Measurements from ENCODE around the gene KMT5C. TPM values are rescaled to one million over a fixed set of nuclear protein-coding genes. Genes with fewer than 3 reads are reported as not detected.
A peak's percentile ranks its signal among the peaks of the same experiment; 100 is the strongest.

Gene KMT5C
- total RNA-seq, 4 donors from 2014 or later = 17.3 to 61.8 (median 39.1) TPM

DNA sequence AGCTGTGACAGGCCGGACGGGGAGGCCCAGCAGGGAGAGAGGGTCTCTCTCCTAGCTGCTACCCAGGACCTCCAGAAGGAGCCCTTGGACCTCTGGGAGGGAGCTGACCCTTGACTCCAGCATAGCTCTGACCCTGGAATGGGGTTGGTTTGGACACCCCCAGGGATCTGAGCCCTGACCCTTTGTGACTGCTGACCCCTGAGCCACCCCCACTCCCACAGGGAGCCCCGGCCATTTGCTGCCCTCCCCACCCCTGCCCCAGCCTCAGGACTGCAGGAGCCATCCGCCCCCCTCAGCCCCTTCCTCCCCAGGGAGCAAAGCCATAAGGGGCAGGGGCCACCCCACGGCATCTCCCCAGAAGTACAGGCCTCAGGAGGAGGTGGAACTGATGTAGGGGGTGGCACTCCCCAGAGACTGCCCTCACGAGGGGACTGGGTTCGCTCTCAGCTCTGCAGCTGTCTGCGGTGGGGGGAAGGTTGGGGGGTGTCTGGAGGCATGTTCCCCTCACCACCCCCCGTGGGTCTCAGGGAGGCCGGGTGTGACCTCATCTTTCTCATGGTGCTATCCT lies 7.8 kb downstream of the KMT5C start:
- Histone ChIP-seq H3K36me3 (peaks cover 27% of the 10 kb centered on the region), H3K4me3 (no peak overlapping the region), H3K4me1 (peaks cover 10% of the 10 kb centered on the region), H3K9me3 (no peaks in the 10 kb centered on the region), H3K27me3 (peaks cover 15% of the 10 kb centered on the region), H3K27ac (no peak overlapping the region)
- no peak for TF ChIP-seq POLR2AphosphoS5 (IDR thresholded peaks at IDR 0.05)
- DNase-seq (ENCODE audit: low spot score in 2 of 2) = peak in 1 of 2 donors; percentile 57
- 91% methylated on average over 2 of the region's 10 CpGs for WGBS

DNA sequence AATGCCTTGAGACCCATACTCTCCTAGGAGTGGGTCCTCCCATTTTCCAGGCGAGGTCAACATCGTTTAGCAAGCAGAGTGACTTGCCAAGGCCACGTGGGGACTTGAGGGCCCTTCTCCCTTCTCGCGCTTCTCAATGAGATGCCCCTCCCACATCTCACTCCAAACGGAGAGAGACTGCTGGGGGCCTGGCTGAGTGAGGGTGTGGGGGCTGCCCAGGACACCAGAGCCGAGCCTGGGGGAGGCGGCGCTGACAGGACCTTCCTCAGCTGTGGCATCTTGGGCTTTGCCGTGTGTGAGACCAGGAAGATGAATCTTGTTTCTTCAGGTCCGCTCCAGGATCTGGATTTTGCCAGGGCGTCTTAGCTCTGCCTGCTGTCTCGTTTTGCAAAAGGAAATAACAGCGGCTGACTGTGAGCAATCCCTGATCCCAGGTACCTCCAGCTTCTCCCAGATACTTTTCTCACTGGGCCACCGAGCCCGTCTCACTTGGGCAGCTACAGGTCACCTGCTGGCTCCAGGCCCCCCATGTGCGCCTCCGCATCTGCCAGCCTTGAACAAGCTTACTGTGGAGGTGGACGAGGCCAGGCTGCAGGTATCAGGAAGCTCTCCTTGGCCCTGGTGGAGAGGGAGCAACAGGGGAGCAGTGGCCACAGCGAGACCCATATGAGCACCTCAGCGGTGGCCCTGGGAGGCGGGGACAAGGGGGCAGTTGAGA lies 8.8 kb downstream of the KMT5C start:
- TF ChIP-seq POLR2A (IDR thresholded peaks at IDR 0.05) (no peak), EP300 (IDR thresholded peaks at IDR 0.05) (no peak), POLR2AphosphoS5 (IDR thresholded peaks at IDR 0.05) (no peak)
- TF ChIP-seq, protein P1, sequence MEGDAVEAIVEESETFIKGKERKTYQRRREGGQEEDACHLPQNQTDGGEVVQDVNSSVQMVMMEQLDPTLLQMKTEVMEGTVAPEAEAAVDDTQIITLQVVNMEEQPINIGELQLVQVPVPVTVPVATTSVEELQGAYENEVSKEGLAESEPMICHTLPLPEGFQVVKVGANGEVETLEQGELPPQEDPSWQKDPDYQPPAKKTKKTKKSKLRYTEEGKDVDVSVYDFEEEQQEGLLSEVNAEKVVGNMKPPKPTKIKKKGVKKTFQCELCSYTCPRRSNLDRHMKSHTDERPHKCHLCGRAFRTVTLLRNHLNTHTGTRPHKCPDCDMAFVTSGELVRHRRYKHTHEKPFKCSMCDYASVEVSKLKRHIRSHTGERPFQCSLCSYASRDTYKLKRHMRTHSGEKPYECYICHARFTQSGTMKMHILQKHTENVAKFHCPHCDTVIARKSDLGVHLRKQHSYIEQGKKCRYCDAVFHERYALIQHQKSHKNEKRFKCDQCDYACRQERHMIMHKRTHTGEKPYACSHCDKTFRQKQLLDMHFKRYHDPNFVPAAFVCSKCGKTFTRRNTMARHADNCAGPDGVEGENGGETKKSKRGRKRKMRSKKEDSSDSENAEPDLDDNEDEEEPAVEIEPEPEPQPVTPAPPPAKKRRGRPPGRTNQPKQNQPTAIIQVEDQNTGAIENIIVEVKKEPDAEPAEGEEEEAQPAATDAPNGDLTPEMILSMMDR (IDR thresholded peaks at IDR 0.05) = no peak

DNA sequence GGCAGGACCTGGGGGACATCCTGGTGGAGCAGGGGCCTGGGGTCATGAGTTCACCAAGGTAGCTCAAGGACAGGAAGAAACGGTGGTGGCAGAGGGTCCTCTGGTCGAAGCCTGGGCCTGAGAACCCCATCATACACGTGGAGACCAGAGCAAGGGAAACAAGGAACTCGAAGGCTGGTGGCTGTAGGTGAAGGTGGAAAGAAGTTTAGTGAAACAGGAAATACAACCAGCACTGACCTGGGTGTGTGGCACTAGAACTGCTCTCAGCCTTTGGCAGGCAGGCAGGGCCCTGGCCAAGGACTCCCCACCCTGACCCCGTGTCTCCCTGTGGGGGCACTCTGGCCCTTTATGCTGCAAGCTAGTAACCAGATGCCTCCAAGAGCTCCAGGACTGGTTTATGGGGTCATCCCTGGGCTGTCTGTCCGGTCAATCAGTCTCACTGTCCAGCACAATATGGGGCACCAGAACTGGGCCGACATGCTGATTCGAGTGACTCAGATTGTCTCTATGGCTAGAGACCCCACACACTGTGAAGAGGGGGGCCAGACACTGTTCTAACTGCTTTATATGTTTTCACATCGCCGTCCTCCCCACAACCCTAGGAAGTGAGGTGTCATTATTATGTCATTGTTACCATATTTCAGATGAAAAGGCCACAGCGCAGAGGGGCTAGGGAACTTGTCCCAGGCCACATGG lies 11.1 kb downstream of the KMT5C start:
- no peak overlapping the region for H3K4me3 ChIP-seq
- peaks cover 29% of the 10 kb centered on the region for H3K4me1 ChIP-seq
- peaks cover 38% of the 10 kb centered on the region for H3K27me3 ChIP-seq
- TF ChIP-seq POLR2A (IDR thresholded peaks at IDR 0.05) = no peak
- no peaks in the 10 kb centered on the region for H3K9me3 ChIP-seq
- H3K27ac ChIP-seq = no peak overlapping the region
- peaks cover 10% of the 10 kb centered on the region for H3K36me3 ChIP-seq
- 74% methylated on average over 11 of the region's 11 CpGs for WGBS
- peak in 1 of 2 donors; percentile 56 for DNase-seq (ENCODE audit: low spot score in 2 of 2)

More for the DNA sequence above, 8.8 kb downstream of the KMT5C start:
- no peak overlapping the region for H3K27ac ChIP-seq
- H3K9me3 ChIP-seq = no peaks in the 10 kb centered on the region
- H3K4me3 ChIP-seq = no peak overlapping the region
- peaks cover 18% of the 10 kb centered on the region for H3K36me3 ChIP-seq
- peaks cover 24% of the 10 kb centered on the region for H3K27me3 ChIP-seq
- peaks cover 15% of the 10 kb centered on the region for H3K4me1 ChIP-seq
- 76% methylated on average over 22 of the region's 22 CpGs for WGBS
- DNase-seq (ENCODE audit: low spot score in 2 of 2) = no peak

GRCh38 chr19:55352040-55352439 lies 12.4 kb downstream of the KMT5C start:
- TF ChIP-seq, protein P1 (IDR thresholded peaks at IDR 0.05) = no peak
- TF ChIP-seq POLR2AphosphoS5 (IDR thresholded peaks at IDR 0.05) (no peak), POLR2A (IDR thresholded peaks at IDR 0.05) (no peak)
- WGBS = 77% methylated on average over 2 of the region's 6 CpGs
- Histone ChIP-seq H3K9me3 (no peaks in the 10 kb centered on the region), H3K4me1 (peaks cover 25% of the 10 kb centered on the region), H3K27ac (no peak overlapping the region), H3K27me3 (peaks cover 48% of the 10 kb centered on the region), H3K4me3 (no peak overlapping the region), H3K36me3 (peaks cover 5% of the 10 kb centered on the region)
- no peak for DNase-seq (ENCODE audit: low spot score in 2 of 2)

GRCh38 chr19:55352549-55353145 lies 13.0 kb downstream of the KMT5C start:
- Histone ChIP-seq H3K9me3 (no peaks in the 10 kb centered on the region), H3K4me1 (peaks cover 25% of the 10 kb centered on the region), H3K27ac (no peak overlapping the region), H3K4me3 (no peak overlapping the region), H3K36me3 (no peaks in the 10 kb centered on the region), H3K27me3 (peaks cover 49% of the 10 kb centered on the region)
- no peak for DNase-seq (ENCODE audit: low spot score in 2 of 2)
- 71% methylated on average over 22 of the region's 25 CpGs for WGBS
- TF ChIP-seq POLR2AphosphoS5 (IDR thresholded peaks at IDR 0.05) (no peak), EP300 (IDR thresholded peaks at IDR 0.05) (no peak), POLR2A (IDR thresholded peaks at IDR 0.05) (no peak)
- TF ChIP-seq, protein P1 (IDR thresholded peaks at IDR 0.05) = no peak

DNA sequence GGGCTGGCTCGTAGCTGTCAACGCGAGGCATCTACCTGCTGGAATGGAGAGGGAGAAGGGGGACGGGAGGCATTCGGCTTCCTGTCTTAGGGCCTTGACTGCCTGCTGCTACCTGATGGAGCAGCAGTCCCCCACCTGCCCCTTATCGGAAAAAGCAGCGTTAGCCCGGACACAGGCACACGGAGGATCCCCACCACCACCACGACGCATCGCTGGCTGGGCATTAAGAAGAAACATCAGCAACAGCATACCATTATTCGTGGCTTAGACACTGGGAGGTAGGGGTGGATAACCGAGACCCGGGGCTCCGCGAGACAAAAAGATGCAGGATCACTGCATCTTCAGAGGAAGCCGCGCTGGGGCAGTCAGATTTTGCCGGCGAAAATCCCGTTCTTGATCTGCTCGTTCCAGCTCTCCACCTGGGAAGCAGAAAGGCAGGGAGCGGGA lies 13.7 kb downstream of the KMT5C start:
- Histone ChIP-seq H3K27ac (no peak overlapping the region), H3K27me3 (peaks cover 49% of the 10 kb centered on the region)
- 27% methylated on average over 15 of the region's 24 CpGs for WGBS

More for the DNA sequence above, 13.7 kb downstream of the KMT5C start:
- peaks cover 25% of the 10 kb centered on the region for H3K4me1 ChIP-seq
- DNase-seq (ENCODE audit: low spot score in 2 of 2) = no peak
- TF ChIP-seq POLR2AphosphoS5 (IDR thresholded peaks at IDR 0.05) (no peak), POLR2A (IDR thresholded peaks at IDR 0.05) (no peak), EP300 (IDR thresholded peaks at IDR 0.05) (no peak)
- TF ChIP-seq, protein P1 (IDR thresholded peaks at IDR 0.05) = no peak
- H3K4me3 ChIP-seq = peak overlapping the region; percentile 46
- H3K9me3 ChIP-seq = no peaks in the 10 kb centered on the region
- H3K36me3 ChIP-seq = no peaks in the 10 kb centered on the region

Data from suprapubic skin (tissue), 4 donors.